Smooth muscle cell of the brain vasculature (primary cell): ENCODE measurements around the gene INMT.

ENCODE experiments used
- DNase-seq: peaks from one replicate; pipeline ENCODE4 v3.0.0-alpha.2; 2012; ENCODE audit warnings: low read depth, low spot score

Gene INMT

GRCh38 chr7:30727061-30727945, 24.6 kb upstream of the INMT start:
- DNase-seq, result no peak

GRCh38 chr7:30728591-30729100, 23.3 kb upstream of the INMT start:
- DNase-seq, result no peak

DNA sequence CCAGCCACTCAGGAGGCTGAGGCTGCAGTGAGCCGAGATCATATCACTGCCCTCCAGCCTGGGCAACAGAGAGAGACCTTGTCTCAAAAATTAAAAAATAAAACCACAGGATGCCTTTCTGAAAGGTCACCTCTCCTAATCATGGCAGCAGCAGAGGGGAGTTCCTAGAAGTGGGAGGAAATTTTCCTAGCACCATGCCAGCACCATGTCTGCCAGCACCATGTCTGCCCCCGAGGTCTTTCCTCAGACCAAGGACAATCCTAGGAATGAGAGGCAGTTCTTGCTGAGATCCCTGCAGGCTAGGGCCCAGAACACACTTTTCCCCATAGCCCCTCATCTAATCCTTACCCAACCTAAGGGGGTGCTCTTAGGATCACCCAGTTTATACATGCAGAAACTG, 22.3 kb upstream of the INMT start:
- no peak for DNase-seq

GRCh38 chr7:30730097-30730496, 21.8 kb upstream of the INMT start:
- no peak for DNase-seq

GRCh38 chr7:30730996-30731395, 20.9 kb upstream of the INMT start:
- no peak for DNase-seq

GRCh38 chr7:30731581-30731980, 20.4 kb upstream of the INMT start:
- no peak for DNase-seq

DNA sequence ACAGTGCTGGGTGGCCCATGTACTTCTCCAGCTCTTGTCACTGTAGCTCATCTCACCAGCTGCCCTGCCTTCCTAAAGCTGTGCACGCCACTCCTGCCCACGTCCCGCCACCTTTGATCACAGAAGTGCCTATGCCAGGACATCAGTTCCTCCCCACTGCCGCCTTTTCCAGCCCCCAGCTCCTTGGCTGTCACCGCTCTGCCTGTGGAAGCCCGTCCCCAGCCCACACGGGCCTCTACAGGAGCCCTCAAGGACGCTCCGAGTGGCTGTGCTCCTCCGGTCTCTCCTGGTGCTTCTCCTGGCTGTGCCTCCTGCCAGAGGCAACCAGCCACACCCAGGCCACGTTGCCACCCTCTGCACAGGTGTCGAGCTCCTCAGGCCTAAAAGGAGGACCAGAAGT, 19.3 kb upstream of the INMT start:
- no peak for DNase-seq

DNA sequence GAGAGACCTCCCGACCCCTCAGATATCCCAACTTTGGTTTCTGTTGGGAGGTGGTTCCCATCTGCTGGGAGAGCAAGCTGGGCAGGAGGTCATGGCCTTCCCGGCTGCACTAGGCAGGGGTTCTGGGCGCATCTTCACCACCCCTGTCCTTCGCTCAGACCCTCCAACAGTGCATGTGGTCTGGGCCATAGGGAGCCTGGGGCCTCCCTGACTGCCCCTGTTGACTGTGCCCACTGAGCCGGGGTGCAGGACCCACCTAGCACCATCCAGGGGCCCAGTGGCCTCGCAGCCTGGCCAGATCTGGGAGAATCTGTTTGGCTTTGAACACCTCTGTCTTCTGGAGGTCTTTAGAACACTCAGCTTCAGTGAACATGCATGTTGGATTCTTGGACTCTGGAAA, 18.7 kb upstream of the INMT start:
- DNase-seq, result no peak

- no peak for DNase-seq
These were observed 18.2 kb upstream of the INMT start for GRCh38 chr7:30733691-30734090.

- DNase-seq, result no peak
These were observed 17.4 kb upstream of the INMT start for GRCh38 chr7:30734497-30734896.

GRCh38 chr7:30735631-30736030, 16.3 kb upstream of the INMT start:
- no peak for DNase-seq

DNA sequence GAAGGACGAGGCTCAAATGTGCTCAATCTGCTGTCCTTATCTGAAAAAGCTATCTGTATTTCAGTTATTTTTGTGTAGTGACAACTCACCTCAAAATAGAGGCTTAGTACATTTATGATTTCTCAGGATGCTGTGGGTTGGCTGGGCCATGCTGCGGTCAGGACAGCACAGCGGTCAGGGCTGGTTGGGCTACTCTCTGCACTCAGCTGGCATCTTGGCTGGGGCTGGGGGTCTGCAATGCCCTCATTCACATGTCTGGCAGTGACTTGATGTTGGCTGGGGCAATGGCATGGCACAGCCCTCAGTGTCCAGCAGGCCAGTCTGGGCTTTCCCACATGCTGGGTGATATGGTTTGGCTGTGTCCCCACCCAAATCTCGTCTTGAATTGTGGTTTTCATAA, 15.6 kb upstream of the INMT start:
- DNase-seq, result no peak

DNA sequence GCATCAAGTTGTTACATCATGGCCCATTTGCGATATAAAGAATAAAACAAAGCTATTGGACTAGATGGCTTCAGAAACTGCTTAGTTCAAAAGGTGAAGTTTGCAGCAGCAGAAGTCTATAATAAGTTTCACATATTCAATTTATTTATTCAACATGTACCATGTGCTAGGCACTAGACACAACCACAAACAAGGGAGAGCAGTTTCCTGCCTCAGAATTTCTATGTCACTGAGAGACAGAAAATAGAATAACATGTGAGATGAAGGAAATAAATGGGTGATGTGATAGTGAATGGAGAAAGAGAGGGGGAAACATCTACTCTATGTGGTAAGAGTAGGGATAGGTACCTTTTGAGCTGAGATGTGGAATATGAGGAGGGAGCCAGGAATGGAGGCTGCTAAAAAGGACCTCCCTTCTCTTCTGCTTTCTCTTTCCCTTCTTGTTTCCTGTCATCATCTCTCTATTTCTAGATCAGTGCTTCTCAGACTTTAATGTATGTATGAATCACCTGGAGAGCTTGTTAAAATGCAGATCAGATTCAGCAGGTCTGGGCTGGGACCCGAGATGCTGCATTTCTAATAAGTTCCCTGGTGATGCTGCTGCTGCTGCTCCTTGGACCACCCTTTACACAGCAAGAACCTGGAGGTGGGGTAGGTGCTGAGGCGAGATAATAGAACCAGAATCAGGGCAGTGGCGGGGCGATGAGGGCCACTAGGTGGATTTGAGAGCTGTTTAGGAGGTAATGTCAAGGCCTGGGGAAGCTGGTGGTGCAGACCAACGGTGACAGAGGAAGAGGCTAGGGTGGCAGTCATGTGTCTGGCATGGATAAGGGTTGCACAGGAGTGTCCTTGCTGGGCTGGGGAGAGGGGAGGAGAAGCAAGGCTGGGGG, 13.7 kb upstream of the INMT start:
- DNase-seq, result no peak

DNA sequence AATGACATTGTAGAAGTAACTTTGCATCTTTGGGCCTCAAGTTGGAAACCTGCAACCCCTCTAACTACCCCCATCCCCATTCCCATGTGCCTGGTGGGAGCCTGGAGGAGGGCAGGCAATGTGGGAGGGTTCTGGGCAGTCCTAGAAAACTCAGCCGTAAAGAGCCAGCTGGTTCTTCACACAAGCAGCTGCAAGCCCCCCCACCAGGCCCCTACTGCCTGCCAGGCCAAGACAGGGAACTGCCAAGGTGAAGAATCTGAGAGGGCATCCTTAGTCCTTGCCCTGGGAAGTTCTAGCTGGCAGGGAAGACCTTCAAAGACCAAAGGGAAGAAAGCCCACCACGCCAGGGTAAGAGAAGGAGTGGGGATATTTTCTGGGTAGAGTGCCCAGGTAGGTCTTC, 12.2 kb upstream of the INMT start:
- no peak for DNase-seq

DNA sequence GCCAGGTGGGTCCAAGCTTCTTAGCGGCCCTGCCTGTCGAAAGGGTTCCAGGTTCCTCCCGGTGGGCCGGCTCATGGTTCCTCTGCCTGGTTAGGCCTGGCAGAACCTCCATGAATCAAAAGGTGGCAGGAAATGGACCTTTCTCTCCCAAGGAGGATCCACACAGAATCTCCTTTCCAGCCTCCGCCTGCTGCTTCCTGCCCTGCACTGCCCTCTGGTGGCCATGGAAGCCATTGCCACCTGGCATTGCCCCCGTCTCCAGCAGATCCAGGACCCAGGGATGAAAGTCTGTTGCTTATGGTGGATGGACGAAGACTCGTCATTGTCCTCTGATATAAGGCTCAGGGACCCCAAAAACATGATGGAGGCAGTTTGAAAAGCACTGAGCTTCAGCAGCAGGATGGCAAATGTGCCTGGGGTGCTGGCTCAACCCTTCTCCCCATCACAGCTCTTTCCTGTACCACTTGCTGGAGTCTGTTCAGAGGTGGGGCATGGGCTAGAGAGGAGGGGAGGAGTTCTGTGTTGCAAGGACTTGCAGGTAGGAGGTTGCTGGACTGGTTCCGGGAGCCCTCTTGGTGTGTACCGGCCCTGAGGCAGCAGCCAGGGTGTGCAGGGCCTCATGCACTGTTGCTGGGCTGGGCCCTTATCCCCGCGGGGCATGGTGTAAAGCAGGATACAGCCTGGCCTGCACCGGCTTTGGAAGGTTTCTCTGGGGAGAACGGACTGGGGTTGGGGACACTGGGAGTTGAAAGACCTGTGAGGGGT, 11.3 kb upstream of the INMT start:
- DNase-seq, result no peak

- DNase-seq, result no peak
These were observed 10.6 kb upstream of the INMT start for GRCh38 chr7:30741289-30741688.

DNA sequence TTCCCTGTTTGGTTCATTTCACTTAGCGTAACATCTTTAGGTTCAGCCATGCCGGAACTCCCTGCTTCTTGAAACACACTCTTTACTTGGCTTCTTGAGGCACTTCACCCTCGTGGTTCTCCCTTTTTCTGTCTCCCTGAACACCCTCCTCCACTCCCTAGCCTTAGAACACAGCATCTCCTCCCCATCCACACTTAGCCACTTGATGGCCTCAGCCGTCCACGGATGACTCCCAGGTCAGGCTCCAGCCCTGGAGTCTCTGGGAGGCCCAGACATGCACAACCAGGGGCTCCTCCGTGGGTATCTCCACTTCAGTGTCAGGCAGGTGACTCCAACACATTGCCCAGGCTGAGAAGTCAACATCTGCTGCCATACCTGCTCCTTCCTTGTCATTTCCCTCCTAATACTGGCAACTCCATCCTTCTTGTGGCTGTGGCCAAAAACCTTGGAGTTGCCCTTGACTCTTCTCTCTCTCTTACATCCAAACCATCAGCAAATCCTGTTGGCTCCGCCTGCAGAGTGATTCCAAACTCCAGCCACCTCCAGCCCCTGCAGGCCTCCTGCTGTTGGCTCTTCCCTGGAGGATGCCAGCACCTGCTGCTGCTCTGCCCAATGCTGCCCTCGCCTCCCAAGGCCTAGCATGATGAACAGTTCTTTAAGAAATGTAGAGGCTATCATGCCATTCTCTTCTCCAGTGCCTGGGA, 8.4 kb upstream of the INMT start:
- DNase-seq, result no peak

GRCh38 chr7:30744075-30744417, 7.9 kb upstream of the INMT start:
- DNase-seq, result no peak

DNA sequence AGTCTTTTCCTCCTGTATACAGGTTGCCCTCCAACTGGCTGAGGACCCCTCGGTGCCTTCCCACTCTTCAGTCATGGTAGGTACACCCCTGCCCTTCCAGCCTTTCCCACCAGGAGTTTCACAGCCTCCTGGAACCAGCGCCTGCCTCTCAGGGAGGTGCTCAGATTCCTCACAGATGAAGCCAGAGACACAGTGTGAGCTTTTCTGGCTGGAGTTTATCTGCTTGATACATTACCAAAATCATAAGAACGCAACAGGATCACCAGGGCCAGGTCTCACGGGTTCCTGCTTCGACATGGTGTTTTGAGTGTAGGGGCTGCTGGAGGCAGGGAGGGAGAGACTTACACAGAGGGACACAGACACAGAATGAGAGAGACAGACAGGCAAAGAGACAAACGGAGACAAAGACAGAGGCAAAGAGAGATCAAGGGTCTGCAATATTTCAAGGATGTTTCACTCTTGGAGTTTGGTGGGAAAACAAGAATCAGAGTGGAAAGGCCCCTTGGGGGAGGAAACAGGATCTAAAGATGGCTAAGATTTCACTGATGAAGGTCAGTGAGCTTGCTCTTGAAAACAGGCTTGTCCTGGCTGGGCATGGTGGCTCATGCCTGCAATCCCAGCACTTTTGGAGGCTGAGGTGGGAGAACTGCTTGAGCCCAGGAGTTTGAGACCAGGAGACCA, 6.5 kb upstream of the INMT start:
- no peak for DNase-seq

- no peak for DNase-seq
These were observed 1.9 kb upstream of the INMT start for GRCh38 chr7:30750010-30750409.
